NCI-H2196 treated with DMSO at 0.1 percent for 48 hours (cell line): Measurements from ENCODE around the gene KIF1A.
A peak's percentile ranks its signal among the peaks of the same experiment; 100 is the strongest.

Experiments
- DNase-seq: peaks from one replicate; lab custom pipeline; 2025; ENCODE audit not compliant: unreplicated experiment; lab: John Stamatoyannopoulos, UW

The KIF1A gene

DNA sequence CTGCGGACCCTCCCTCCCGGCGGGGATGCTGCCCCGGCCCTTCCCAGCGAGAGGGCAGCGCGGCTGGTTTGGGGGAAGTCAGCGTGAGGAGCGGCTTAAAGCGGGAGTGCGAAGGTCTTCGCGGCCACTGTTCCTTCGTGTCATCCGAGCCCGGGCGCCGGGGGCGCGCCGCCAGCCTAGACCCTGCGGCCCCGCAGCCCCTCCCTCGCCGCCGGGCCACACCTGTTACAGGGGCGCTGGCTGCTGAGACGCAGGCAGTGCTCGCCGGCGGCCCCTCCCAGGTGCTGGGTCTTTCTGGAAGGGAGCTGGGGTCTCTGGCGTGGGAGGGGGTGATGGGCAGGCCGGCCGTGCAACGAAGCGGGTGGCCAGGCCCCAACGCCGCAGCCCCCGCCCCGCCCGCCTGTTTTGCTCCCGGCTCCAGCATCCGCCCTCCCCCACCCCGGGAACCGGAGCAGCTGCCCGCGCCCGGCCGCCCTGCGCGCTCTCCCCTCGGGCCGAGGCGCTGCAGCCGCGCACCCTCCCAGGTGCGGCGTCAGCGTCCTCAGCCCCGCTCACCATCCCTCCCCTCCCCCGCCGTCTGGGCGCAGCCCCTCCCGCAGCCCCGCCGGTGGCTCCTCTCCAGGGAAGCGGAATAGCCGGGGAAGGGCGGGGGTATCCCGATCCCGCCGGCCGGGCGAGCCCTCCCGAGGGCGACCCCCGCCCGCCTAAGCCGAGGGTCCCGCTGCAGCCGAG lies 727 bp downstream of the KIF1A start:
- peak; percentile 25 for DNase-seq

DNA sequence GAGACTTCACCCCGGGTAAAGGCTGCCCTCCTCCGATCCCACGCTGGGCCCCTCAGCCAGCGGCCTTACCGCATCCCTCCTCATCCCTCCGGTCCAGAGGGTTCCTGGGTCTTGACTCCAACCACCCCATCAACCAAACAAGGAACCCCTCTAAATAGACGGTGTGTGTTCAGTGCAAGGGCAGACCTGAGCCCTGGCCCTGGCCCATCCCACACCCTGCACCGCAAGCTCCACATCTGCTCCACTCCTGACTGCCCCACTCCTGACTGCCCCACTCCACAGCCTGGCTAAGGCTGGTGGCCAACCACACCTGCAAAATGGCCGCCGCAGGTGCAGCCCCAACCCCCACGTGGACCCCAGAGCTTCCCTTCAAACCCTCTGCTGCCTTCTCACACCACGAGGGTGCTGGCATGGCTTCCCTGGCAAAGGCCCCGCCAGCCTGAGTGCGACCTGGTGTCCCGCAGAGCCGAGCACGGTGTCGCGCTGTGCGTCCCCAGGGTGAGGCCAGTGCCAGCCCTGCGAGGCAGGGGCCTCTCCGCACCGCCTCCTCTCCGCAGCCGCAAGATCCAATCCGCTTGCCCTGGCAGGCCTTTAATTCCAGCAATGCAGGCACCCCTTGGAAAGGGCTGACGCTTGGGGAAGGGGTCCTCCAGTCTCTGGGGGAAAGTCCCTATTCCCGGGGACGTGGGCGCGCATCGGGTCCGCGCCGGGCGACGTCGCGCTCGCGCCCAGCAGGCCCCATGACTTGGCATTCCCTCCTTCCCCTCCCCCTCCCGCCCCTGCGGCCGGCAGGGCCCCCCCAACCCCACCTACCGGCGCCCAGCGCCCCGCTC lies 1.5 kb downstream of the KIF1A start:
- no peak for DNase-seq

DNA sequence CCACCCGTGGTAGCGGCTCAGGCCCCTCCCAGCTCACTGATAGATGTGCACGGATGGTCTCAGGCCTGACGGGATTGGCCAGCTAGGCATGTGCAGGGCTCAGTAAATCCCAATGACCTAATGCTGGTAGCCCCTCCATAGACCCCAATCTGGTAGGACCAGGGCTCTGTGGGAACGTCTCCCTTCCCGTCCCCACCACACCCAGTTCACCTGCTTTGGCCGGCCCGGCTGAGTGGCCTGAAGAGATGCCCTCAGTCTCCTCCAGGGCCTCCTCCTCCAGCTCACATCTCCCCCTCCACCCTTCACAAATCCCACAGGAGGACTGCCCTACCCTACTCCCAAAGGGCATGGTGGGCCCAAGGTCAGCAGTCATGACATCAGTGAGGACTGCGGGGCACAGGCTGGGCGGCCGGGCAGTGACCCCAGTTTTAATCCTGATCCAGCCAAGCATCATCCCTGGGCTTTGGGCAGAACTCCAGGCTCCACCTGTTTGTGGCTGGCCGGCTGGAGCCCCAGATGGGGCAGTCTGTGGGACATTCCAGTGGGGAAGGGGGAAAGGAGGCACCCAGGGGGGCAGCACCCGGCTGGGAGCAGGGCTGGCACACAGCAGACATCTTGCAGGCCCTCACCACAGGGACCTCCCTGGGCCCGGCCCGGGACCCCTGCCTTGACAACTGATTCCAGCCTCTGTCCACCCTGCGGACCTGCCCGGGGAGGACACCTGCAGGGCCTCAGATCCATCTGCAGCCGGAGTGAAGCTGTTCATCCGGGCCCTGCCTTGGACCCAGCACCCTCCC lies 2.3 kb downstream of the KIF1A start:
- DNase-seq, result no peak

DNA sequence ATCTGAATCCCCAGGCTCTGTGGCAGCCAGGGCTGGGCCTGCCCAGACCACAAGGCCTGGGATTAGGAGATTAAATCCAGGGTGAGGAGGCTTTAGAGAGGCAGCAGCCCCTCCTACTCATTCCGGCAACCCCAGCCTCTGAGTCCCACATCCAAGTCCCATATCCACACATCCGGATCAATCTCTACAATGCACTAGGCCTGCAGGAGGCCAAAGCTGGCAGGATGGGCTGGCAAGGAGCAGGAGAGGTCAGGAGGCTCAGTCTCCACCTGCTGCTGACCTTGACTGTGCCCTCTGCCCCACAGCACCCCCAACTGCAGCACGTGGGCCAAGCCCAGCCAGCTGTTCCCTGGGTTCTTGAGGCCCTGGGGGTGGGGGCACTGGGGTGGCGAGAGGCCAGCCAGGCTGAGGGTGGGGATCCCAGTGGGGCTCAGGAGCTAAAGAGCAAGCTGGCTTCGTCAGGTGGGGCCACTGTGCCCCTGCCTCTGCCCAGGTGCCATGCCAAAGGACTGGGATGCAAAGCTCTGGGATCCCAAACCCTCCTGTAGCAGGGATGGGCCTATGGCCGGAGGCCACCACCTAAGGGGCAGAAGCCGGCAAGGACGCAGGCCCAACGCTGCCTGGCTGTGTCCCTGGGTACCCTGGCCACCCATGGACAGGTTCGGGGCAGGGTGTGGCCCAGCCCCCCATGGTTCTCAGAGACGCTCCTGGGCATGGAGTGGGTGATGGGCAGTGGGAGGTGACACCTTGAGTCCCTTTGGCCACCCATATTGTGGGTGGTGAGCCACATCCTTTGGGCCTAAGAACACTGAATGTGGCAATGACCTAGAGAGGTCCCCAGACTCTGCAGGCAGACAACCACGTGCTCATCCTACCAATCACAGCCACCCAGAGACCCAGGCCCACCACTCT lies 3.2 kb downstream of the KIF1A start:
- DNase-seq, result no peak

DNA sequence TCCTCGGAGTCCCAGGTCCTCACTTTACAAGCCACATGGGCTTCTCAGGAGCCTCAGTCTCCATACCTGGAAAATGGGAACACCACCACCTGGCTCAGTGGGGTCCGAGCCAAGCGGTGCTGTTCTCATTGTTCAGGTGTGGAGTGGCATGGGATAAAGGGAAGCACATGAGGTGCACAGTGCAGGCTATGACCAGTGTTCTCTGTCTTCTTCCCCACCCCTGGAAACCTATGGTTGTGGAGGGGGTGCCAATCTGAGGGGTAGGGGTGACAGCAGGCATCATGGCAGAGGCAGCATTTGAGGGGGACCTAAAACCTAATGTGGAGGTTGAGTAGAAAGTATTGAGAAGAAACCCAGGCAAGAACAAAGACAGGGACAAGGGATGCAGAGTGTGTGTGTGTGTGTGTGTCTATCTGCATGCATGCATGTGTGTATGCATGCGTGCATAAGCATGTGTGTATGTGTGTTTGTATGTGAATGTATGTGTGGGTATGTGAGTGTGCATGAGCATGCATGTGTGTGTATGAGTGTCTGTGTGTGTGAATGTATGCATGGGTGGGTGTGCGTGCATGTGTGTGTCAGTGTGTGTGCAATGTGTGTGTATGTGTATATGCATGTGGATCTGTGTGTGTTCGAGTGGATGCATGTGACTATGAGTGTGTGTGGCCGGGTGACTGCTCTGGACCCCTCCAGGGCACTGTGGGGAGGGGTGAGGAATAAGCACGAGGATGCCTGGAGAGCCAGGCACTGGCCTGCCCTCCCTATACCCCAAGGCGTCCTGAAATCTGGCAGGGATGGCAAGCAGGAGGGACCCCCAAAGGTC lies 4.0 kb downstream of the KIF1A start:
- DNase-seq, result no peak

DNA sequence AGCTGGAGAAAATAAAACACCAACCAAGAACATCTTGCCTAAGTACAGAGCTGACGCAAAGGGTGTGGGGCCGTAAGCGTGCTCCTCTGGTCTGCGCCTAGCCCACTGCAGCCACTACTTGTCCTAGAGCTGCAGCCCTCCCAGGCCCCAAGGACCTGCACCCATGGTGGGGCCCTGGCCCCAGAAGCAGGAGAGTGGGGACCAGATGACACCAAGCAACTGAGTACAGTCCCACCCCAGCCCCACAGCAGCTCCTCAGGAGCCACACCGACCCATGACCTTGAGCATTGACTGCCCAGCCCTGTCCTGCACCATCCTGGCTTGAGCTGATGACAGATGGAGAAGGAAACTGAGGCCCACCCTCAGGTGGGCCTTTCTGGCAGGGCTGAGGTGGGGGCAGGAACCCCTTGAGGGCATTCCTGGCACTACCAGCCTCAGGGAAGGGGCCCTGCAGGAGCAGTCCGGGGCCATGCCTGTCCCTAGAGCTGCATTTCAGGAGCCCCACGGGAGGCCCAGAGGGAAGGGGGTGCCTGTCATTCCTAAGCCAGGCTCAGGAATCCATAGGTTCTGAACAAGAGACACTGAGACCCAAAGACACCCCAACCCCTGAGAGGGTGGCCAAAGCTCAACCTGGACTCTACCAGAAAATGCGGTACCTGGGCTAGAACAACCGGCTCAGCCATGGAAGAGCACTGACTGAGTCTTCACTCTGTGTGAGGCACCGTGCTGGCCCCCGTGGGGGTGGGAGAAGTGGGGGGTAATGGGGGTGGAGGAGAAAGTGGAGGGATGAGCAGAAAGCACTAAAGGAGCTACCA lies 4.9 kb downstream of the KIF1A start:
- DNase-seq, result no peak

DNA sequence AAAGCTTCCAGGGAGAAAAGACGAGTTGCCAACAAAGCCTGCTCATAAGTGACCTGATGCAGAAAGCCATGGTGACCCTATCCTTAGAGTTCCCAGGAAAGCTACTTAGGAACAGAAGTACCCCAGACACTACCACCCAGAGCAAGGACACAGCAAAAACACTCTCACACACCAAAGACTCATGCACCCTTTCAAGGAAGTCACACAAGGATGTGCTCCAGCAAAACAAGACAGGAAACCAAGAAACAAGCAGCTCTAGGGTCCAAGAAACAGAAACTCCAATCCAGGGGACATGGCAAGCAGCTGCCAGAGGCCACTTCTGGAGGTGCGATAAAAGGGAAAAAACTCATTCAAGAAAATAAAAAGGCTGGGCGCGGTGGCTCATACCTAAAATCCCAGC lies 5.7 kb downstream of the KIF1A start:
- DNase-seq, result no peak

DNA sequence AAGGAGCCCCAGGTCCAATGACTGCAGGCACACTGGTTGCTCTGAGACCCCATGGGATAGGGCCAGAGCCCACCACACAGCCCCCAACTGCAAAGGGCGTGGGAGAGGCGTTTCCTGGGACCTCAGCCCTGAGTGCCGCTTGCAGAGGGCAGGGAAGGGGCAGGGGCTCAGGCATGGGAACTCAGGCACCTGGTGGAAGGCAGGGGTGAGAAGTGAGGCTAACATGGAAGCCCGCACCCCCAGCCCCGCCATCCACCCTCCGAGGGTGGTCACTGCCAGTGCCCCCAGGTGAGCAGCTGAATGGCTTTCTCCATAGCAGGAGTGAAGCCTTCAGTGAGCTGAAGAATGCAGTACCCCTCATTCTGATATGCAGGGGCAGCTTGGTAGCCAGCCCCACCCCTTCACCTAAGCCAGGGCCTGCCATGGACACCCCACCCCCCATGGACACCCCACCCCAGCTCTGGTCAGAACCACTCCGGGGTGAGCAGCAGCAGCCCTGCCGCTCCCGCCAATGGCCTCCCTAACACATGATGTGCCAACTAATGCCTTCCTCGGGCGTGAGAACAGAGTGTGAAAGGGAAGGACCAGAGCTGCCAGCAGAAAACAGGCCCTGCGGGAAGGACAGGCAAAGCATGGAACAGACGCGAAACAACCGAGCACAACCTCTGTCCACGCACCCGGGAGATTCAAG lies 6.6 kb downstream of the KIF1A start:
- DNase-seq, result no peak

DNA sequence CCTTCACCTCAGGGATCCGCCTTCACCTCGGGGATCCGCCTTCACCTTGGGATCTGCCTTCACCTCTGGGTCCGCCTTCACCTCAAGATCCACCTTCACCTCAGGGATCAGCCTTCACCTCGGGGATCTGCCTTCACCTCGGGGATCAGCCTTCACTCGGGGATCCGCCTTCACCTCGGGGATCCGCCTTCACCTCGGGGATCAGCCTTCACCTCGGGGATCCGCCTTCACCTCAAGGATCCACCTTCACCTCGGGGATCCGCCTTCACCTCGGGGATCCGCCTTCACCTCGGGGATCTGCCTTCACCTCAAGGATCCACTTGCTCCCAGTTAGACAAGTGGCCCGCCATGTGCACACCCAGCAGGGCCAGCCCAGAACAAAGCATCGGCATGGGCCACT lies 7.3 kb downstream of the KIF1A start:
- no peak for DNase-seq

DNA sequence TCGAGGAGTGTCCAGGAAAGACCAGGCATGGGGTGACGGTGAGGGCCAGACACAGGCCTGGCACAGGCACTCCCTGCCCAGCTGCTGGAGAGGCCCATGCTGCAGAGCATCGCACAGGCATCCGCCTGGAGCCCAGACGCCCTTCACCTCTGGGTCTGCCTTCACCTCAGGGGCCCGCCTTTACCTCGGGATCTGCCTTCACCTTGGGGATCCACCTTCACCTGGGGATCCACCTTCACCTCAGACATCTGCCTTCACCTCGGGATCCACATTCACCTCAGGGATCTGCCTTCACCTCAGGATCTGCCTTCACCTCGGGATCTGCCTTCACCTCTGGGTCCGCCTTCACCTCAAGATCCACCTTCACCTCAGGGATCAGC lies 7.7 kb downstream of the KIF1A start:
- no peak for DNase-seq

DNA sequence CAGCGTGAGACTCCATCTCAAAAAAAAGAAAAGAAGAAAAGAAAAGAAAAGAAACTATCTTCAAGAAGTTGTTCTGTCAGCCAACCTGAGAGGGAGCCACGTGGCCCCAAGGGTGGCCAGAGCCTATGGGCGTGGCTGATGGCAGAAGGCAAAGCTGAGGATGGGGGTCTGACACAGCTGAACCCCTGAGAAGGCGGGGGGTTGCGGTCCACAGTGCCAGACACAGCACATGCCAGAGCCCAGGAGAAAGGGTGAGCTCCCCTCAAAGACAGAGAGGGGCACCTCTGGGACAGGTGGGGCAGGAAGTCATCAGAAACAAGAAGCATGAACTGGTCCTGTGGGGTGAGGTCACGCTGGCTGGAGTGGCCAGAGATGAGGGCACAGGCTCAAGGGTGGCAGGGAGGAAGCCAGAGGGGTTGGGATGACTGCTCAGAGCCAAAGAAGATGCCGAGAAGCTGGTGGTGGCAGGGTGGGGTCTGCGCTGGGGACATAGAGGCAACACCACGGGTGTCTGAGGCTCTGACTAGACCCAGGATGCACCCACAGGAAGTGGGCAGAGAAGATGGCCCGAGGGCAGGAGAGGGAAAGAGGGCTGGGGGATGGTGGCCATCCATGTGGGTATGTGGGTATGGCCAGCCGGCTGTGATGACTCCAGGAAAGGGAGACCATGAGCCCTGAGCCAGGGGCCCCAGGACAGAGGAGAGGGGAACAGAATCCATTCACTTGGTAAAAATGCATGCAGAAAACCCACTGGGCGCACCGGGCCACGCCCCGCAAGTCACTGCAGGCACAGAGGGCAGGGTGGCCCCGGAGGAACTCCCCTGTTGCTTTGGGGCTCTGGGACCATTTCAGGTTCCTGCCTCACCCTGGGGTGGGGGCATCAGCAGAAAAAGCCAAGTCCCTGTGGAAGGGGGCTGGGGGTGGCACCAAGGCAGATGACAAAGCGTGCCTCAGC lies 8.4 kb downstream of the KIF1A start:
- DNase-seq, result no peak

DNA sequence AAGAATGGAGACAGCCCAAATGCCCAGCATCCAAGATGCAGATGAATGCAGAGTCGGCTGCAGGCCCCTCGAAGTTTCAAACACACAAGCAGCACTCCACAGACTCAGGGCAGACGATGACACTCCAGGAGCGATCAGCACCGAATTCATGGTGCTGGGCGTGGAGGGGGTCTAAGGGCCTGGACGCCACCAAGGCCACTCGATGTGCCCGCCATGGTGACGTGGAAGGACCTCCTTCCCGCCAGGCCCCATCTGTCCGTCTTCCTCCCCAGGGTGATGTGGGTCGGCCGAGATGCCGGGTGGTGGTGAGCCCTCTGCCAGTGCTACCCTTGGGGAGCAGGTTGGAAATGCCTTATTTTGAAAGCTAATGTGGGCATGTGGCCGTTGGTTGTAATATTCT lies 9.4 kb downstream of the KIF1A start:
- no peak for DNase-seq

DNA sequence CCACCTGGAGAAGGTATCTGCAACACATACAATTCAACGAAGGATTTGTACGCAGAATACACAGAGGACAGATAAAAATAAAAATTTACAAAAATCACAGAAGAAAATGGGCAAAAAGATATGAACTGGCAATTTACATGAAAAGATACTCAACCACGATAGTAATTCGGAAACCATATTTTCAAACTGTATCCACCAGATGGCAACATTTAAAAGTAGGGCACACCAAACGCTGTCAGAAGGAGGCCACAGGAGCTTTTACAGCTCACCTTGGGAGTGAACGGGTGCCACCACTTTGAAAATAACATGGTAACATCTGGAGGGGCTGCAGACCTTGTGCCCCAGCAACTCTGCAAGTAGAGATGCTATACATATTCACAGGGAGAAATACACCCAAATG lies 9.8 kb downstream of the KIF1A start:
- DNase-seq, result no peak

DNA sequence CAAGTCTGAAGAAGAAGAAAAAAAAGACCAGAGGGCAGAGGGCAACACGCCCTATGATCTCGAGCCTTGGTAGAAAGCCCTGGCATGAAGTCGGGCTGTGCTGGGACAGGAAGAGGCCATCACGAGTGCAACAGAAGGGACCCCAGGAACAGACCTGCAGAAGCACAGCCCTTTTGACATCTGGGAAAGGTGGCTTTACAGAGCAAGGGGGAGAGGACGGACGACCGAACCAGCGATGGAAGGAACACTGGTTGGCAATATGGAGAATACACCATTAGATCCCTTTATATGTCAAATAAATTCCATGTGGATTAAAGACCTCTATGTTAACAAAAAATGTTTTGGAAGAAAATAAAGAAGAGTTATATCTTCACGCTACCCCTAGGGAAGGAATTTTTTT lies 10.7 kb downstream of the KIF1A start:
- DNase-seq, result no peak

DNA sequence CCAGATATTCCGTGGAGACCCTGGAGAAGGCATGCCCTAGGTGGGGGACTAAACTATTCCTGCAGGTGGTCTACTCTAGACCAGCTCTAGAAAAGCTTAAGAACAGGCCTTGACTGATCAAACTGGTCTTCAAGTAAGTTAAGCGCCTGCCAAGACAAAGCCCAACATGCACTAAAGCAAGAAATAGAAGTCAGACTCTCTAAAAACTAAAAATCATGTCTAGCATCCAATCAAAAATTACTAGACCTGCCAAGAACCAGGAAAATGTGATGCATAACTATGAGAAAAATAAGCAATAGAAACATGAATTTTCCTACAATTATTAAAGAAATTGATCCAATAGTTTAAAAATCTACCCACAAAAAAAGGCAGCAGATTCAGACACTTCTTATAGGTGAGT lies 13.6 kb downstream of the KIF1A start:
- DNase-seq, result no peak

DNA sequence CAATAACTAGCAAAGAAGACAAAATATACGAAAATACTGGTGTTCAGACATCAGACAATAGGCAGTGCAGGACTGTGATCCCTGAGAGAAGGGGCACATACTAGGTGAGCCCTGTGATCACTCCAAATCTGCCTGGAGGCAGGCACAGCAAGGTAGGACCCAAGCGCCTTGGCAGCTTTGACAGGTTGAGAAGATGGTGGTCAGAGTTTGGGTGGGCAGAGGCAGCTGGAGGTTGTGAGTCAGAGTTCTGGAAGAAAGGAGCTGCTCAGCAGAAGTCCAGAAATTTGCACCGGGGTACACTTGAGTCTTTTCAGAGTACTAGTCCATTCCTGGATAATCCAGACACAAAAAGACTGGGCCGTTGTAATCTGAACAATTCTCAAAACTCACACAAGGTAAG lies 14.0 kb downstream of the KIF1A start:
- DNase-seq, result no peak

DNA sequence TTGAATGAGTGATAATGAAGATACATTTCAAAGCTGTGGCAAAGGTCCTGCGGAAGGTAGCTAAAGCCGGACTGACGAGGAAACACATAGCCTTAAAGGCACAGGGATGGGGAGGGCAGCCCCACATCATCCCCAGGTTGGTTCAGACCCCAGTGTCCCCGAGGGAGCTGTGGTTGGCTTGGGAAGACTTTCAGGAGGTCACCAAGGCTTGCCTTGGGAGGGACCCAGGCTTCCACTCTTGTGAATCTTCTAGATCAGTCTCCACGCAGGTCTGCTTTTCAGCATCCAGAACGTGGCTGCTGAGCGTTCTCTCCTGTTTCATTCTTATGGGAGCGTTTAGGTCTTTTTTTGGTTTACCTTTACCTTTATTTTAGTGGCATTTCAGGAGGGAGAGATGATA lies 16.8 kb downstream of the KIF1A start:
- DNase-seq, result no peak
